Measurements from ENCODE around the gene DHRS13. TPM values are rescaled to one million over a fixed set of nuclear protein-coding genes. Genes with fewer than 3 reads are reported as not detected.

The DHRS13 gene
- total RNA-seq: 10 to 100 TPM in 1 of 3 donors, 1 to 10 TPM in 2; 7.1 to 10.1 (median 7.3) TPM
- long read RNA-seq, donor 1, transcript DHRS13-201 (5 exons, 1,921 nt): major isoform, 9 of 17 reads
- long read RNA-seq, donor 1, partial matches to known transcripts: 0 of 17 reads
- long read RNA-seq, donor 1, other reads (novel, unspliced or antisense): 4 of 17 reads
- long read RNA-seq, donor 2, partial matches to known transcripts: 0 of 6 reads
- long read RNA-seq, donor 2, other reads (novel, unspliced or antisense): 1 of 6 reads

- TF ChIP-seq, protein P1, sequence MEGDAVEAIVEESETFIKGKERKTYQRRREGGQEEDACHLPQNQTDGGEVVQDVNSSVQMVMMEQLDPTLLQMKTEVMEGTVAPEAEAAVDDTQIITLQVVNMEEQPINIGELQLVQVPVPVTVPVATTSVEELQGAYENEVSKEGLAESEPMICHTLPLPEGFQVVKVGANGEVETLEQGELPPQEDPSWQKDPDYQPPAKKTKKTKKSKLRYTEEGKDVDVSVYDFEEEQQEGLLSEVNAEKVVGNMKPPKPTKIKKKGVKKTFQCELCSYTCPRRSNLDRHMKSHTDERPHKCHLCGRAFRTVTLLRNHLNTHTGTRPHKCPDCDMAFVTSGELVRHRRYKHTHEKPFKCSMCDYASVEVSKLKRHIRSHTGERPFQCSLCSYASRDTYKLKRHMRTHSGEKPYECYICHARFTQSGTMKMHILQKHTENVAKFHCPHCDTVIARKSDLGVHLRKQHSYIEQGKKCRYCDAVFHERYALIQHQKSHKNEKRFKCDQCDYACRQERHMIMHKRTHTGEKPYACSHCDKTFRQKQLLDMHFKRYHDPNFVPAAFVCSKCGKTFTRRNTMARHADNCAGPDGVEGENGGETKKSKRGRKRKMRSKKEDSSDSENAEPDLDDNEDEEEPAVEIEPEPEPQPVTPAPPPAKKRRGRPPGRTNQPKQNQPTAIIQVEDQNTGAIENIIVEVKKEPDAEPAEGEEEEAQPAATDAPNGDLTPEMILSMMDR (IDR thresholded peaks at IDR 0.05): peak; percentile 92
- ATAC-seq (peak; percentile 95), DNase-seq (peak; percentile 95 to 97 (median 95))
- Histone ChIP-seq H3K4me1 (ENCODE audit: low read depth) (peaks cover 31% of the 10 kb centered on the region), H3K9me3 (no peaks in the 10 kb centered on the region), H3K4me3 (peak within 1 kb of the TSS; percentile 56), H3K36me3 (ENCODE audit: low read depth) (no peaks in the 10 kb centered on the region)
- intact Hi-C loops (cut with DNase I, micrococcal nuclease): no loop called here
Observed at GRCh38 chr17:28902819-28903545, at the start of gene DHRS13. Gene DHRS13 (minus strand): TSS chr17:28903079. CDS start chr17:28902944, 135 bp downstream.

GRCh38 chr17:28951991-28952975 lies 49.4 kb upstream of the DHRS13 start:
- Histone ChIP-seq H3K4me1 (ENCODE audit: low read depth) (peaks cover 16% of the 10 kb centered on the region), H3K4me3 (peak overlapping the region; percentile 54), H3K9me3 (no peaks in the 10 kb centered on the region), H3K36me3 (ENCODE audit: low read depth) (no peaks in the 10 kb centered on the region)
- intact Hi-C loops (cut with DNase I, micrococcal nuclease): no loop called here
- peak; percentile 78 for ATAC-seq
- DNase-seq: peak; percentile 94 to 98 (median 97)
- TF ChIP-seq, protein P1 (IDR thresholded peaks at IDR 0.05): no peak

DNA sequence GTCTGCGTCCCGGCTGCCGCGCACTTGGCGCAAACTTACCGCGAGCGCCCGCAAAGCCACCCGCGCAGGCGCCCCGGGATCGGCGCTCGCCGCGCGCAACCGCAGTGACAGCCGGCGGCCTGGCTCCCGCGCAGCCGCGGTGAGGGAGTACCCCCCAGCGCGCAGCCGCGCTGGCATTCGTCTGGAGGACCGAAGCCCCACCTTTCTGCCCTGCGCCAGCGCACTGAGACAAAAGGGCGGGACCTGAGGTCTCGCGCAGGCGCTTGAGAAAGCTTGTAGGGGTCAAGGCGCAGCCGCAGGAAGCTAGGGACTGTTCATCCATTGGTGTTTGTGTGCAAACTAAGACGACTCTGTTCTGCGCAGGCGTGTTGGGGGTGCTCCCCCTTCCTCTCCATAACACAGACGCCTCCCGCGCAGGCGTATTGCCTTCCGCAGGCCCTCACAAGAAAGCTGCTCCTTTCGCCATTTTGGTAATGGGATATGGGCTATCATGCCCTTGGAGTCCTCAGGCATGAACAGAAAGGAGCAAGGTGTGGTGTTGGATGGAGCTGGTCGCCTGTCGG lies 48.6 kb upstream of the DHRS13 start, which contains the start of gene PHF12:
Gene PHF12 (minus strand): TSS at position 91 of the 563 bp plus-strand sequence. CDS start 558 bp downstream, outside the sequence.
- TF ChIP-seq, protein P1 (IDR thresholded peaks at IDR 0.05): no peak
- peak; percentile 81 for ATAC-seq
- Histone ChIP-seq H3K4me3 (peak within 1 kb of the TSS; percentile 54), H3K9me3 (no peaks in the 10 kb centered on the region), H3K4me1 (ENCODE audit: low read depth) (peaks cover 20% of the 10 kb centered on the region), H3K36me3 (ENCODE audit: low read depth) (no peaks in the 10 kb centered on the region)
- peak; percentile 98 to 100 (median 99) for DNase-seq
- intact Hi-C loops (cut with DNase I, micrococcal nuclease): no loop called here

GRCh38 chr17:28950752-28951427 lies 48.0 kb upstream of the DHRS13 start:
- TF ChIP-seq, protein P1 (IDR thresholded peaks at IDR 0.05): no peak
- no peak for ATAC-seq
- intact Hi-C loops (cut with DNase I, micrococcal nuclease): no loop called here
- DNase-seq: peak in 1 of 3 donors; percentile 42
- Histone ChIP-seq H3K4me3 (peak overlapping the region; percentile 54), H3K4me1 (ENCODE audit: low read depth) (peaks cover 26% of the 10 kb centered on the region), H3K36me3 (ENCODE audit: low read depth) (no peaks in the 10 kb centered on the region), H3K9me3 (no peaks in the 10 kb centered on the region)

All from mucosa of descending colon (tissue), 3 donors.